Hepatocyte (in vitro differentiated cells): ENCODE measurements around the gene NFAT5.

Source experiments
- EZH2phosphoT487 ChIP-seq: fragments of 200-600 bp; sonication (generic); IDR thresholded peaks from one replicate; pipeline ENCODE4 v1.6.1; 2018; ENCODE audit warnings: antibody characterized with exemption, mild to moderate bottlenecking, low read depth, moderate library complexity; ENCODE audit not compliant: unreplicated experiment, severe bottlenecking
- TF ChIP-seq, protein P1 (sequence below): fragments of 200-600 bp; sonication (generic); IDR thresholded peaks from 2 replicates; pipeline ENCODE4 v1.5.1; 2016; ENCODE audit warnings: antibody characterized with exemption, mild to moderate bottlenecking; ENCODE audit not compliant: poor library complexity

DNA sequence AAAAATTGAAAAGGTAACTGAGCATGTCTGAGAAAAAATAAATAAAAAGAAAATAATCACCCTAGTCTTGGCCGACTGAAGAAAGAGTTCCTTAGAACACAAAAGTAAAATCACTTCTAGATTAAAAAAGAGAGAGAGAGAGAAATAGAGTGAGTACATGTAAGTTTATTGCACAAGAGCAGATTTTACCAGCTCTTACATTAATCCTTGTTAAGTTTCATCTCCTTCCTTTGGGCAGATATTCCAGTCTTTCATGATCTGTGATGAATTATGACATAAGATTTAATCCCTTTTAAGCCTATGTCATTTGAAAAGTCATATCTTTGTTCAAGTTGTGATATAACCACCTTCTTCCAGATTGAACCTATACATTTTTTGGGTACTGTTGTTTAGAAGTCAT is 54.8 kb downstream of the NFAT5 start:
- TF ChIP-seq, protein P1, sequence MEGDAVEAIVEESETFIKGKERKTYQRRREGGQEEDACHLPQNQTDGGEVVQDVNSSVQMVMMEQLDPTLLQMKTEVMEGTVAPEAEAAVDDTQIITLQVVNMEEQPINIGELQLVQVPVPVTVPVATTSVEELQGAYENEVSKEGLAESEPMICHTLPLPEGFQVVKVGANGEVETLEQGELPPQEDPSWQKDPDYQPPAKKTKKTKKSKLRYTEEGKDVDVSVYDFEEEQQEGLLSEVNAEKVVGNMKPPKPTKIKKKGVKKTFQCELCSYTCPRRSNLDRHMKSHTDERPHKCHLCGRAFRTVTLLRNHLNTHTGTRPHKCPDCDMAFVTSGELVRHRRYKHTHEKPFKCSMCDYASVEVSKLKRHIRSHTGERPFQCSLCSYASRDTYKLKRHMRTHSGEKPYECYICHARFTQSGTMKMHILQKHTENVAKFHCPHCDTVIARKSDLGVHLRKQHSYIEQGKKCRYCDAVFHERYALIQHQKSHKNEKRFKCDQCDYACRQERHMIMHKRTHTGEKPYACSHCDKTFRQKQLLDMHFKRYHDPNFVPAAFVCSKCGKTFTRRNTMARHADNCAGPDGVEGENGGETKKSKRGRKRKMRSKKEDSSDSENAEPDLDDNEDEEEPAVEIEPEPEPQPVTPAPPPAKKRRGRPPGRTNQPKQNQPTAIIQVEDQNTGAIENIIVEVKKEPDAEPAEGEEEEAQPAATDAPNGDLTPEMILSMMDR: no peak
- TF ChIP-seq EZH2phosphoT487: no peak
